ENCODE measurements around the gene MICU2.

DNA sequence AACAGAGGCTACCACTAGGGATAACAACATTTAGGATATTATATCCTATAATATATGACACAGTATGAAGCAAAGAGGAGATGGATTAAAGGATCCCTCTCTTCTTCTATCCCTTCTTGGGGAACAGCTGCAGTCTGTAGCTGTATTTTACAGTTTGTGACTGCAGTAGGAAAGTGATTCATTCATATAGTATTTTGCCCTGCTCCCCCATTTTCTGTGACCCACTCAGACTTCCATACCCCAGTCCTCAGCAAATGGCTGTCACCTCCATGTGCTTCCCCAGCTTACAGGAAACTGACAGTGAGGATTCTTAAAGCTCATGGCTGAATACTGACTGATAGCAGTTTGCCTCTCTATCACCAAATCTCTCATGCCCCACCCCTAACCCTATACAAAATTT lies 27.5 kb downstream of the MICU2 start:
- TF ChIP-seq TAF1 (IDR thresholded peaks at IDR 0.05; ENCODE audit: borderline replicate concordance, insufficient read depth, low read length) (no peak), POLR2AphosphoS5 (IDR thresholded peaks at IDR 0.05; ENCODE audit: low read depth, low read length) (no peak)
- TF ChIP-seq, protein P1, sequence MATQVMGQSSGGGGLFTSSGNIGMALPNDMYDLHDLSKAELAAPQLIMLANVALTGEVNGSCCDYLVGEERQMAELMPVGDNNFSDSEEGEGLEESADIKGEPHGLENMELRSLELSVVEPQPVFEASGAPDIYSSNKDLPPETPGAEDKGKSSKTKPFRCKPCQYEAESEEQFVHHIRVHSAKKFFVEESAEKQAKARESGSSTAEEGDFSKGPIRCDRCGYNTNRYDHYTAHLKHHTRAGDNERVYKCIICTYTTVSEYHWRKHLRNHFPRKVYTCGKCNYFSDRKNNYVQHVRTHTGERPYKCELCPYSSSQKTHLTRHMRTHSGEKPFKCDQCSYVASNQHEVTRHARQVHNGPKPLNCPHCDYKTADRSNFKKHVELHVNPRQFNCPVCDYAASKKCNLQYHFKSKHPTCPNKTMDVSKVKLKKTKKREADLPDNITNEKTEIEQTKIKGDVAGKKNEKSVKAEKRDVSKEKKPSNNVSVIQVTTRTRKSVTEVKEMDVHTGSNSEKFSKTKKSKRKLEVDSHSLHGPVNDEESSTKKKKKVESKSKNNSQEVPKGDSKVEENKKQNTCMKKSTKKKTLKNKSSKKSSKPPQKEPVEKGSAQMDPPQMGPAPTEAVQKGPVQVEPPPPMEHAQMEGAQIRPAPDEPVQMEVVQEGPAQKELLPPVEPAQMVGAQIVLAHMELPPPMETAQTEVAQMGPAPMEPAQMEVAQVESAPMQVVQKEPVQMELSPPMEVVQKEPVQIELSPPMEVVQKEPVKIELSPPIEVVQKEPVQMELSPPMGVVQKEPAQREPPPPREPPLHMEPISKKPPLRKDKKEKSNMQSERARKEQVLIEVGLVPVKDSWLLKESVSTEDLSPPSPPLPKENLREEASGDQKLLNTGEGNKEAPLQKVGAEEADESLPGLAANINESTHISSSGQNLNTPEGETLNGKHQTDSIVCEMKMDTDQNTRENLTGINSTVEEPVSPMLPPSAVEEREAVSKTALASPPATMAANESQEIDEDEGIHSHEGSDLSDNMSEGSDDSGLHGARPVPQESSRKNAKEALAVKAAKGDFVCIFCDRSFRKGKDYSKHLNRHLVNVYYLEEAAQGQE (IDR thresholded peaks at IDR 0.05; ENCODE audit: insufficient read depth in 1 of 2, low read depth in 2 of 2, low read length in 2 of 2), result no peak

All from PFSK-1 (cell line).